ENCODE results near the gene CCT7. TPM values are rescaled to one million over a fixed set of nuclear protein-coding genes. Genes with fewer than 3 reads are reported as not detected.
A peak's percentile ranks its signal among the peaks of the same experiment; 100 is the strongest.

Gene CCT7
- total and polyA plus RNA-seq, 2 of the 8 experiments (the other 6 are each of a cell fraction or from before 2014, with no cell fraction given): 440 to 474 TPM

DNA sequence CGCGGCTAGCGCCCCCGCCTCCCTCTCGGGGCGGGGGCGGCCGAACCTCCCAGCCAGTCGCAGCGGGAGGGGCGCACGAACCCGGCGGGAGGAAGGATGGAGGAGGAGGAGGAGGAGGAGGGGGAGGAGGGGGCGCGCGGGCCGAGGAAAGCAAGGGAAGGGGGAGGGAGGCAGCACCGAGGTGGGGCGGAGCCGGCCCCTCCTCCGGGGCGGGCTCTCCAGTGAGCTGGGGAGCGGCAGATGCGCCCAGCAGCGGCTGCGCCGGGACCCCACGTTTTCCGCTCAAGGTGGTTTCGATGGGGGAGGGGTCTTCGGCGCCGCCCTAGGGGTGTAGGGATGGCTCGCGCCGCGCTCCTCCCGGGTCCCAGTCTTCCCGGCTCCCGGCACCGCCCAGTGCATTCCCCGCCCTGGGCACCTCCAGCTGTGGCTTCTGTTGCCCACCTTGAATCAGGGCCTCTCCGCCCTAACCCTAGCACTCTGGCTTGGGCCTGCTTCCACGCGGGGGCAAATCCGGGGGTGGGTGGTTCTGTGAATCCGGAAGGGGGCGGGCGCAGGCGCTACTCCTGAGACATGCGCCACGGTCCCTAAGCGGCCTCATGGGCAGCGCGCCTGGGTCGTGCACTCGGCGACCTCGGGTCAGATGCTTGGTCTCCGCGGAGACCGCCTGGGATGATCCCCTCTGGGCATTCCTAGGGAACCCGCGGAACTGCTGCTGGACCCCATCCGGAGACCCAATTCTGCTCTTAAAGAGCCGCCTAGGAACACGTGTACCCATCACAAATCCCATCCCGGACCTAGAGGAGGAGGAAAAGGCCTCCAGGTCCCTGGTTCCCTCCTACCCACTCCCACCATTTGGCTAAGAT lies 50.4 kb downstream of the CCT7 start, which contains the start of gene FBXO41 (continued):
- TF ChIP-seq NRF1 (IDR thresholded peaks at IDR 0.05; ENCODE audit: low read depth, low read length) (no peak), CBX8 (IDR thresholded peaks at IDR 0.05; ENCODE audit: borderline replicate concordance, low read depth, low read length) (no peak), RBBP5 (IDR thresholded peaks at IDR 0.05; ENCODE audit: borderline replicate concordance, low read depth, low read length) (0 out of 2 replicates have a peak, but pooled peaks have one; percentile 24), RXRA (IDR thresholded peaks at IDR 0.05; ENCODE audit: insufficient read depth, low read depth, low read length) (no peak), SAP30 (IDR thresholded peaks at IDR 0.05; ENCODE audit: insufficient read depth, insufficient replicate concordance, low read length) (no peak), JUND (IDR thresholded peaks at IDR 0.05; ENCODE audit: low read length) (no peak), ASH2L (IDR thresholded peaks at IDR 0.05; ENCODE audit: low read length) (peak; percentile 45), TBP (IDR thresholded peaks at IDR 0.05; ENCODE audit: low read depth, low read length) (no peak), PHF8 (conservative IDR thresholded peaks at IDR 0.05; ENCODE audit: low read depth, low read length) (no peak; the same call in 1 of the 2 replicates), TEAD4 (IDR thresholded peaks at IDR 0.05; ENCODE audit: low read depth, low read length) (0 out of 2 replicates have a peak, but pooled peaks have one; percentile 13), KDM5A (IDR thresholded peaks at IDR 0.05; ENCODE audit: low read length) (no peak), CHD1 (IDR thresholded peaks at IDR 0.05; ENCODE audit: low read depth, low read length) (no peak), EGR1 (IDR thresholded peaks at IDR 0.05; ENCODE audit: borderline replicate concordance, low read depth, low read length) (peak; percentile 28; the same call in 1 of the 2 replicates), EP300 (IDR thresholded peaks at IDR 0.05; ENCODE audit: borderline replicate concordance in 1 of 2, low read depth in 2 of 2, low read length in 2 of 2) (no peak), CHD2 (IDR thresholded peaks at IDR 0.05; ENCODE audit: low read length) (no peak), BACH1 (IDR thresholded peaks at IDR 0.05; ENCODE audit: low read length) (no peak), TAF1 (IDR thresholded peaks at IDR 0.05; ENCODE audit: low read depth, low read length) (peak; percentile 63), RFX5 (IDR thresholded peaks at IDR 0.05; ENCODE audit: borderline replicate concordance, low read depth, low read length) (no peak), SRF (IDR thresholded peaks at IDR 0.05; ENCODE audit: low read depth, low read length) (no peak), GABPA (IDR thresholded peaks at IDR 0.05; ENCODE audit: borderline replicate concordance, insufficient read depth, low read length) (no peak), YY1 (IDR thresholded peaks at IDR 0.05; ENCODE audit: low read depth, low read length) (no peak), SUZ12 (IDR thresholded peaks at IDR 0.05; ENCODE audit: low read length) (no peak)
- TF ChIP-seq, protein P1, sequence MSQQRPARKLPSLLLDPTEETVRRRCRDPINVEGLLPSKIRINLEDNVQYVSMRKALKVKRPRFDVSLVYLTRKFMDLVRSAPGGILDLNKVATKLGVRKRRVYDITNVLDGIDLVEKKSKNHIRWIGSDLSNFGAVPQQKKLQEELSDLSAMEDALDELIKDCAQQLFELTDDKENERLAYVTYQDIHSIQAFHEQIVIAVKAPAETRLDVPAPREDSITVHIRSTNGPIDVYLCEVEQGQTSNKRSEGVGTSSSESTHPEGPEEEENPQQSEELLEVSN (IDR thresholded peaks at IDR 0.05): peak; percentile 54; the same call in 1 of the 2 replicates
- TF ChIP-seq, protein P2, sequence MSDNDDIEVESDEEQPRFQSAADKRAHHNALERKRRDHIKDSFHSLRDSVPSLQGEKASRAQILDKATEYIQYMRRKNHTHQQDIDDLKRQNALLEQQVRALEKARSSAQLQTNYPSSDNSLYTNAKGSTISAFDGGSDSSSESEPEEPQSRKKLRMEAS (IDR thresholded peaks at IDR 0.05): peak; percentile 57; the same call in 1 of the 2 replicates

Data from H1 (cell line).